GM19043 (cell line): ENCODE data around the gene PRRG2.

ENCODE experiments used
- ATAC-seq: cut with Tn5 transposase; IDR thresholded peaks from one replicate; pipeline ENCODE4 v1.9.1; 2021; ENCODE audit warnings: low read depth; ENCODE audit not compliant: unreplicated experiment

Gene PRRG2

DNA sequence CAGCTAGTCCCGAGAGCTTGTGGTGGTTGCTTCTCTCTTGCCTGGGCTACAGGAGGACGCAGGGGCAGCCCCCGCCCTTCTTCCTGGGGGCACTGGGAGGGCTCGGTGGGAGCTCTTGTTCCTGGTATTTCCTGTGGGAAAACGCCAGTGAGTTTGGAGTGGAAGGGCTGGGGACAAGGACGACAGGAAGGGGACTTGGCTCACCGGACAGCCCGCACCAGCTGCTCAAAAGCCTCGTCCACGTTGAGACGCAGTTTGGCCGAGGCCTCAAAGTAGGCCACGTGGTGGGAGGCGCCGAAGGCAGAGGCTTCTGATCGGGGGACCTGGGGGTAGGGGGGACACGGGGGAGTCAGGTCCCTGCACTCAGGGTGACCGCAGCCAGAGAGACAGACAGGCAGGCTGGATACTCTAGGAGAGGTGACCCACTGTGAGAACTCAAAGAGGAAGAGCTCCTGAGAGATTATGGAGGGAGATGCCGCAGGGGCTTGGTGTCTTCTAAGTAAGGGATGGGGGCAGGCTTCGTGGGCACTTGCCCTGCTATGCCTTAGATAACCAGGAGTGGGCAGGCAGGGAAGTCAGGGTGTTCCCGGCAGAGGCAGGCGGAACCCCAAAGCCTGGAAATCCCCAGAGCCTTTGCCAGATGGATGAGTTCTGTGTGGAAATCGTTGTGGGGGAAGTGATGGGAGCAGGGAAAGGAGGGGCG lies 54.6 kb downstream of the PRRG2 start:
- no peak for ATAC-seq

DNA sequence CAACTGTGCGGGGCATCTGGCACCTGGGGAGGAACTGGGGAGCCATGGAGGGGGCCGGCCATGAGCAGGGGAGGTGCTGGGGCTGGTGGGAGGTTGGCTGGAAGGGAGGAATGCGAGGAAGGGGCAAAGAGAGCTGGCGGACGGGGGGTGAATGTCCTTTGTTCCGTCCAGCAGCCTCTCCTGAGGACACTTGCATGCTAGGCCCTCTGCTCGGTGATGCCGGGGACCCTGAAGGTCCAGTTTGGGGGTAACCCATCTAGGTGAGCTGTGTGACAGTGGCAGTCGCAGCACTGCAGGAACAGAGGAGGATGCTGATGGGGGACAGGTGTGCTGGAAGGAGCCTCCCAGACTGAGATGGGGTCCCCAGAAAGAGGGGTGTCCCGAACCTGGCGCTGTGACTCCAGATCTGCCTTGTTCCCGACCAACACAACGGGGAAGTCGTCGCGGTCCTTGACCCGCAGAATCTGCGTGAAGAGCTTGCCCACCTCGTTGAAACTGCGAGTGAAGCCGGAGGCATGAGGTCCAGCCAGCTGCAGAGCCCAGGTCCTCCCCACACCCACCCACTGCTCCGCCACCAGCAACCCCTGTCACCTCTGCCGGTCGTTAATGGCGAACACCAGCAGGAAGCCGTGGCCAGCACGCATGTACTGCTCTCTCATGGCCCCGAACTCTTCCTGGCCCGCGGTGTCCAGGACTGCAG lies 55.3 kb downstream of the PRRG2 start:
- ATAC-seq: no peak

DNA sequence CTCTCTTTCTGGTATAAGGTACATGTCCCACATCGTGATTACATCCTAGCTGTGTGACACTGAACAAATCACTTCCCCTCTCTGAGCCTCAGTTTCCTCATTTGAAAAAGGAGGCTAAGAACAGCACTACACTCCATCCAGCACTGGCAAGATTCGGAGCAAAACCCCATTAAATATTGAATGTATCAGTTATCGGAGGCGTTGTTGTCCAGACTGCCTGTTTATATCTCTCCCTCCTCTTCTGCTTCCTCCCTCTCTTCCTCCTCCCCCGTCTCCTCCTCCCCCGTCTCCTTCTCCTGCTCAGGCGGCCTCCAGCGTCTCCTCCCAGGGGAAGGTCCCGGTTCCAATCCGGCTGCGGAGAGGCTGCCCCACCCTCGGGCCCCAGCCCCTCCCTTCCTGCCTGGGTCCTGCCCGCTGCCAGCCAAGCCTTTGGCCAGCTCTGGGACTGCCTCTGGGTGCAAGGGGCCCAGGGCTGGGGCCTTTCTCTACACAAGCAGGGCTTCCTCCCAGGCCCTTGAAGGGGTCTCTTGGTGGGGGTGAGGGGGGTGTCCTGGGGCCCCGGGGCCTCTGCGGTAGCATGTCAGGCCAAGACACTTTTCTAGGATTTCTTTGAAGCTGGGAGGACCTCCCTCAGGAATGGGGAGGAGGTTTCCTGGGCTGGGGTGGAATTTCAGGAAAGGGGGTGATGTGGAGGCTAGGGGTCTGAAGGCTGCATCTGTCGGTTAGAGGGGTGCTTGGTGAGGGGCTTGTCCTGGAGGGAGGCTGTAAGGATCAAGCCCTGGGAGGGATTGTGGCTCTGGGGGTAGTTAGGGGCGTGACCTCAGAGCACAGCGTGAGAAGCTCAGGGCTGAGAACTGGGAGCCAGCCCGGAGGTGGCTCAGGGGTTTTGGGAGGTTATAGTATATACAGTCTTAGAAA lies 57.0 kb downstream of the PRRG2 start:
- ATAC-seq: no peak

DNA sequence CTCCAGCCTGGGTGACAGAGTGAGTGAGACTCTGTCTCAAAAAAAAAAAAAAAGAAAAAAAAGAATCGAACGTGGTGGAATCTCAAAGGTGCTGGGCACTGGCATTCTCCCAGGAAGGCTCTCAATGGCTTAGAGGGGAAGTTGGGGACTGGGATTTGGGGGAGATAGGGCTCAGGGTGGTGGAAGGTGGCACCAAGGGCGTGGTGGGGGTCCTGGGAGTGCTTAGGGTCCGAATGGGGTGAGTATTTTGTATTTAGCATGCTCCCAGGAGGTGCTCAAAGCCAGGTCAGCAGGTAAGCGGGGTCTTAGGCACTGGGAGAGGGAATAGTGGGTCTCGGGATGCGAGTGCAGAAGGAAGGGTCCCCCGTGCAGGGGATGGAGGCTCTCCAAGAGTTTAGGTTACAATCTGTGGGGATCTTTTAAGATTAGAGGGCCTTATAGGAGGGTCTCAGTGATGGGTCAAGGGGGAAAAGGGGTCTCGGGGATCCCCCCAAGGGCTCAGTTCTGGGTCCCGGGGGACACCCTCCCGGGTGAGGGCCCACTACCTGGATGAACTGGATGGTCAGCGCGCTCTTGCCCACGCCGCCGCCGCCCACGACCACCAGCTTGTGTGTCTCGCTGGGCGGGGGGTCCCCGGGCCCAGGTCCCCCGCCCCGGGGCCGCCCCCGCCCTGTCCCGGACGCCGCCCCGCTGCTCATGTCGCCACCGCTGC lies 58.4 kb downstream of the PRRG2 start:
- no peak for ATAC-seq

DNA sequence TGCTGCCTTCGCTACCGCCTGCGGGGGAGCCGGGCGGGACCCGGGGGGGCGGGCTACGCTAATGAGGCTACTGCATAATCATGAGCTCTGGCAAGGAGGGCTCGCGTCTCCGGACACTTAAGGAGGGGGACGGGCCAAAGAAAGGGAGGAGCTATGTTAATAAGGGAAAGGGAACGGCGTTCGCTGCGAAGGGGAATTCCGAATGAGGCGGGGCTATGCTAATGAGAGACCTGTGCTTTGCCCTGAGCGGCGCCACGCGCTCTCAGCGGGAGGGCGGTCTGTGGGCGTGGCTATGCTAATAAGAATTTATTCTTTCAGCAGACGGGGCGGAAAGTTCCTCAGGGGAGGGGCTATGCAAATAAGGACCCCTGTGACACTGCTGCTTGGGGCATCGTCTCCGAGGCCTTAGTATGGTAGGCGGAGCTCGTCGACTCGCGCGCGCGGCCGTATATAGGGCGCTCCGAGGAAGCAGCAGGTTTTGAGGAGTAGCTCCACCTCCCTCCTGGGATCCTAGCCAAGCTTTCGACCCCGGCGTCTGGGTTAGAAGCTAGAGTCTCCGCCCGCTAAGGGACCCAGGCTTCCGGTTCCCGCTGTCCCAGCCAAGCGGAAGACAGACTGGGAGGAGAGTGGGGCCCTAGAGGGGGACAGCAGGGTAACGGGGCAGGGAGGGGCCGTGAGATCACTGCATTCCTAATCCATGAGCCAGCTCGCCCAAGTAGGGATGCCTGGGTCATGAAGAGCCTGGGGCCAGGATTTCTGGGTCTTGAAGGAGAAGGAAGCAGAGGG lies 59.2 kb downstream of the PRRG2 start, which contains the start of gene RRAS:
Gene RRAS, minus strand, starts transcription at position 31 of the 786 bp plus-strand sequence. CDS start 45 bp downstream, outside the sequence.
- peak; percentile 62 for ATAC-seq
